ENCODE data around the gene HSF4. TPM values are rescaled to one million over a fixed set of nuclear protein-coding genes. Genes with fewer than 3 reads are reported as not detected.

Gene HSF4
- polyA plus RNA-seq, 4 donors, result 4.6 to 15.1 (median 7.6) TPM

DNA sequence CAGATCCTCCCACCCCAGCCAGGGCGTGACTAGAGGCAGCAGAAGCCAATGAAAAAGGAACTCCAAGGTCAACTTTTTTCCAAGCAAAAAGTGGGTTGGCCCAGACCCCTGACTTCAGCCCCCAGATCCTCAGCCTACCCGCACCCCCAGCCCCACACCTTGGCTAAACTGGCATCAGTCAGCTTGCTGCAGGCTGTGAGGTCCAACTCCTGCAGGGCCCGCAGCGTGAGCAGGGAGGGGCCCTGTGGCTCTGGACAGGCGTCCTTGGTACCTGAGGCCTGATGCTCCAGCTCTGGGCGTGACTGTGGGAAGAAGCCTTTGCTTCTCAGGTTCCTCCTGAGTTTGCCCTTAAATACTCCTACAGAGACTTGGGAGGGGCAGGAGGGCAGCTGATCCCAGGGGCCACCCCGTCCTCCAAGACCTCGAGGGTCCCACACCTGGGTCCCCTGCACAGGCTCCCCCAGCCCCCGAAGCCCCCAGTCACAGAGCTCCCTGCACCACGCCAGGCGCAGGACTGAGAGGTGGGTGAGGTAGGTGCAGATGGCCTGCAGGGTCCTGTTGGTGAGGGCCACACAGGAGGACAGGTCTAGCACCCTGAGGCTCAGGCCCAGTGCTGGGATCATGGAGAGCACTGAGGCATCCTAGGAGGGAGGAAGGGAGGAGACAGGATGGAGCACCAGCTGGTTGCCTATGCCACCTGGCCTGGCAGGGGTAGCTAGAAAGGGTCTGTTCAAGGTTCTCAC, 43.8 kb downstream of the HSF4 start:
- no peak overlapping the region for H3K4me3 ChIP-seq (ENCODE audit: low read depth in 1 of 3, low read length in 3 of 3)
- no peaks in the 10 kb centered on the region for H3K27me3 ChIP-seq (ENCODE audit: control insufficient read depth in 3 of 3, insufficient read depth in 3 of 3, low read length in 3 of 3)
- no peak overlapping the region for H3K27ac ChIP-seq (ENCODE audit: low read depth in 1 of 3, low read length in 2 of 3)
- no peak for FAIRE-seq
- peaks cover 0 to 1% (median 0%) of the 10 kb centered on the region in 3 donors for H3K4me1 ChIP-seq (ENCODE audit: control insufficient read depth in 3 of 3, insufficient read depth in 2 of 3, low read depth in 1 of 3, low read length in 2 of 3)
- WGBS, 3 donors, result 76 to 86% (median 86%) methylated on average over 10 to 11 of the region's 11 CpGs
- peaks cover 2 to 52% (median 8%) of the 10 kb centered on the region in 3 donors for H3K36me3 ChIP-seq (ENCODE audit: control insufficient read depth in 3 of 3, insufficient read depth in 2 of 3, low read depth in 1 of 3, low read length in 3 of 3)
- H3K9me3 ChIP-seq (ENCODE audit: control insufficient read depth in 2 of 2, insufficient read depth in 1 of 2, low read depth in 1 of 2, low read length in 1 of 2), result no peaks in the 10 kb centered on the region
- DNase-seq, result no peak

DNA sequence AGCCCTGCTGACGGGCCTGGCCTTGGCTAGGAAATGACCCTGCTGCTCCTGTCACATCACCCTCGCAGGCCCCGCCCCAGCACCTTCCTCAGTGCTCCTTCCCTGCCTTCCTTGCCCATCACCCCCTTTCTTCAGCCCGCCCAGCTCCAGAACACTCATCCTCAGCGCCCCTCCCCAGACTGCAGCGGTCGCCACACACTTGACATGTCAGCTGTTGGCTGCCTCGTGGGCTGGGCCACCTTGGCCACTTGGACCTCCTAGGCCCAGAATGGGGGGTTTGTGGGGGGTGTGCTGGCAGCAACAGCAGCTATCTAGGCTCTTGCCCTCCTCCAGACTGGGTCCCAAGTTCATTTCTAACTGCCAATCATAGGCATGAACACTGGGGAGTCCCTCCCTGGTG, 45.0 kb downstream of the HSF4 start:
- FAIRE-seq, result no peak
- no peak overlapping the region for H3K27ac ChIP-seq (ENCODE audit: low read depth in 1 of 3, low read length in 2 of 3)
- 80 to 88% (median 85%) methylated on average over 7 to 8 of the region's 8 CpGs for WGBS, 3 donors

DNA sequence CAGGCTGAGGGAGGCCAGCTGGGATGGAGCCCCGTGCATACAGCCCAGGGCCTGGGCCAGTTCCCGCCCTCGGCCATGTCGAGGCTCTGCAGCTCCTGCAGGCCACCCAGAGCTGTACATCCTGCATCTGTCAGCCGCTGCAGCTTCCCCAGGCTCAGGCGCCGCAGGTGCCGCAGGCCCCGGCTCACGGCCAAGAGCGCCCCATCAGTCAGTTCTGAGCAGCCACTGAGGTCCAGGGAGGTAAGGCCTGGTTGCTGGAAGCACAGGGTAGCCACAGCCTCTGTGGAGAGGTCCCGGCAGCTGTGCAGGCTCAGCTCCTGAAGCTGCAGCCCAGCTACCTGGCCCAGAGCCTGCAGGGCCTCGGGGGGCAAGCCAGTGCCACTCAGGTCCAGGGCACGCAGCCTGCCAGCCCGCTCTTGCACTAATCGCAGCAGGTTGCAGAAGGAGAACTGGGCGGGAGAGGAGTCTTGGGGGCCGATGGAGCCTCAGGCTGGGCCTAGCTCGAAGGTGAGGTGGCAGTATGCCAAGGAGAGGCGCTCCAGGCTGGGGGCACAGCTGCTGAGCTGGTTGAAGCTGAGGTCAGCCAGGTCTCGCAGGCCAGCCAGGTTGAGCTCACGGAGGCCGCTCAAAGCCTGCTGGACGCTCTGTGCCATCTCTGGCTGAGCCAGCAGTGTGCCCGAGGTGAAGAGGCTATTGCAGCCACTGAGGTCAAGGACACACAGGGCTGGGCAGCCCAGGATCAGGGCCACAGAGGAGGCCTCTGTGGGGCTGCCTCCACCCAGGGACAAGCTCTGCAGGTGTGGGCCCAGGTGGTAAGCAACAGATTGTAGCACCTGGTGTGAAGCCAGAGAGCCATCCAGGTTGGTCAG, 45.8 kb downstream of the HSF4 start:
- DNase-seq, result no peak
- 82 to 86% (median 84%) methylated on average over 25 of the region's 25 CpGs for WGBS, 3 donors
- H3K9me3 ChIP-seq (ENCODE audit: control insufficient read depth in 2 of 2, insufficient read depth in 1 of 2, low read depth in 1 of 2, low read length in 1 of 2), result no peaks in the 10 kb centered on the region
- no peak overlapping the region for H3K4me3 ChIP-seq (ENCODE audit: low read depth in 1 of 3, low read length in 3 of 3)
- no peaks in the 10 kb centered on the region for H3K27me3 ChIP-seq (ENCODE audit: control insufficient read depth in 3 of 3, insufficient read depth in 3 of 3, low read length in 3 of 3)
- H3K4me1 ChIP-seq (ENCODE audit: control insufficient read depth in 3 of 3, insufficient read depth in 2 of 3, low read depth in 1 of 3, low read length in 2 of 3), result peaks cover 0 to 5% (median 0%) of the 10 kb centered on the region in 3 donors
- peaks cover 0 to 42% (median 0%) of the 10 kb centered on the region in 3 donors for H3K36me3 ChIP-seq (ENCODE audit: control insufficient read depth in 3 of 3, insufficient read depth in 2 of 3, low read depth in 1 of 3, low read length in 3 of 3)
- H3K27ac ChIP-seq (ENCODE audit: low read depth in 1 of 3, low read length in 2 of 3), result no peak overlapping the region
- FAIRE-seq, result no peak

More for the DNA sequence above, 45.0 kb downstream of the HSF4 start:
- no peak for DNase-seq
- Histone ChIP-seq H3K27me3 (ENCODE audit: control insufficient read depth in 3 of 3, insufficient read depth in 3 of 3, low read length in 3 of 3) (no peaks in the 10 kb centered on the region), H3K9me3 (ENCODE audit: control insufficient read depth in 2 of 2, insufficient read depth in 1 of 2, low read depth in 1 of 2, low read length in 1 of 2) (no peaks in the 10 kb centered on the region), H3K36me3 (ENCODE audit: control insufficient read depth in 3 of 3, insufficient read depth in 2 of 3, low read depth in 1 of 3, low read length in 3 of 3) (peaks cover 0 to 42% (median 0%) of the 10 kb centered on the region in 3 donors), H3K4me3 (ENCODE audit: low read depth in 1 of 3, low read length in 3 of 3) (no peak overlapping the region), H3K4me1 (ENCODE audit: control insufficient read depth in 3 of 3, insufficient read depth in 2 of 3, low read depth in 1 of 3, low read length in 2 of 3) (peaks cover 0 to 5% (median 0%) of the 10 kb centered on the region in 3 donors)

DNA sequence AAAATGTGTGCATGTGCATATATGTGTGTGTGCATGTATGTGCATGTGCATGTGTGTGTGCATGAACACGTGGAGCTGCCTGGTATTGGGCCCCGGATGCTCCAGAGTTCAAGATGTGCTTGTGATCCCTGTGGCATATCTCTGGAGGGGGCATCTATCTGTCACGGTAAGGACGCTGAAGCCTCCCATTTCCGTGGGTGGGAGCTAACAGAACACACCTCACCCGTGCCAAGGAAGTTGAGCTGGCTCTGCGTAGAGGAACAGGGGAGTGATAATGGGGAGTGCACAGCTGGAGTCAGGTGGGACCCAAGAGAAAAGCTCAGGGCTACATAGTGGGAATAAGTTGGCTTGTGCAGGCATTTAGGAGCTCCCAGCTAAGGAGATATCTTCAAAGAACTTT, 47.1 kb downstream of the HSF4 start:
- peaks cover 0 to 39% (median 0%) of the 10 kb centered on the region in 3 donors for H3K36me3 ChIP-seq (ENCODE audit: control insufficient read depth in 3 of 3, insufficient read depth in 2 of 3, low read depth in 1 of 3, low read length in 3 of 3)
- WGBS, 3 donors, result 85 to 91% (median 87%) methylated on average over 7 of the region's 7 CpGs
- DNase-seq (no peak), FAIRE-seq (no peak)
- no peaks in the 10 kb centered on the region for H3K9me3 ChIP-seq (ENCODE audit: control insufficient read depth in 2 of 2, insufficient read depth in 1 of 2, low read depth in 1 of 2, low read length in 1 of 2)
- no peaks in the 10 kb centered on the region for H3K27me3 ChIP-seq (ENCODE audit: control insufficient read depth in 3 of 3, insufficient read depth in 3 of 3, low read length in 3 of 3)
- H3K4me1 ChIP-seq (ENCODE audit: control insufficient read depth in 3 of 3, insufficient read depth in 2 of 3, low read depth in 1 of 3, low read length in 2 of 3), result peaks cover 0 to 5% (median 0%) of the 10 kb centered on the region in 3 donors
- no peak overlapping the region for H3K4me3 ChIP-seq (ENCODE audit: low read depth in 1 of 3, low read length in 3 of 3)
- no peak overlapping the region for H3K27ac ChIP-seq (ENCODE audit: low read depth in 1 of 3, low read length in 2 of 3)

DNA sequence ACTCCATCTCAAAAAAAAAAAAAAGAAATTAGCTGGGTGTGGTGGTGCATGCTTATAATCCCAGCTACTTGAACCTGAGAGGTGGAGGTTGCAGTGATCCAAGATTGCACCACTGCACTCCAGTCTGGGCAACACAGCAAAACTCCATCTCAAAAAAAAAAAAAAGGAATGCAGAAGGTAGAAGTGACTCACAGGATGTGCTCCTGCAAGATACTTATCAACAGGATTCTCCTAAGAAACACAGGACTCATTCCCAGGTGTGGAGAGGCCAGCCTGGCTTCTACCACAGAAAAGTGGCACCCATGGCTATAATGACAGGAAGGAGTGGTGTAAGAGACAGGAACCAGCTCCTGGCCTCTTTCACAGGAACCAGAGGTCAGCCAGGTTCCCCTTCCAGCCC, 48.2 kb downstream of the HSF4 start:
- FAIRE-seq, result no peak
- H3K36me3 ChIP-seq (ENCODE audit: control insufficient read depth in 3 of 3, insufficient read depth in 2 of 3, low read depth in 1 of 3, low read length in 3 of 3), result peaks cover 0 to 33% (median 0%) of the 10 kb centered on the region in 3 donors

DNA sequence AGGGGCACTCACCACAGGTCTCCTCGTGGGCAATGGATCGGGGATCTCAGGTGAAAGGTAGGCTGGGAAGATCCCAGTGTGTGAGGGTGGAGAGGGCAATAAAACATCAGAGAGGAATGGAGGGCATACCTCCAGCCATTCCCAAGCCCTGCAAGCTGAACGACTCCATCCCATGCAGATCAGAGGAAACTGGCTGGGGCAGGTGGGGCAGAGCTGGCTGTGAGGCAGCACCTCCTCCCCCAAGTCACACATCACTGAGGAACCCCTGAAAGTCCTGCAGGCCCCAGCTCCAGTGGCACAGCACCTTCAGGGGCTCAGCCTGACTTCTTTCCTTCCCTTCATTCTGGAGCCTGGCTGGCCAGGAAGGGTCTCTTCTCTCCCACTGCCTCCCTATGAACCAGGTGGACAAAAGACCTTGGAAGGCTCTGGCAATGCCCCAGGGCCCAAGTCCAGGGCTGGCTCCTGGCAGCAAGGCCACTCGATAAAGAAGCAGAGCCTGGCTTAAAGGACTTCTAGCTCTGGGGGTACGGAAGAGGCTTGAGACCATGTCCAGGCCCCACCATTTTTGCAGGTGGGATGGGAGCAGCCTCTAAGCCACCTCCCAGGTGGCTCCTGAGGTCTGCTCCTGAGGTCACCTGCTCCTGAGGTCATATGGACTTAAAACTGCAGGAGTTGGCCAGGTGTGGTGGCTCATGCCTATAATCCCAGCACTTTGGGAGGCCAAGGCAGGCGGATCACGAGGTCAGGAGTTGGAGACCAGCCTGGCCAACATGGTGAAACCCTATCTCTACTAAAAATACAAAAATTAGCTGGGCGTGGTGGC, 48.9 kb downstream of the HSF4 start:
- DNase-seq (no peak), FAIRE-seq (no peak)
- no peak overlapping the region for H3K4me3 ChIP-seq (ENCODE audit: low read depth in 1 of 3, low read length in 3 of 3)
- no peaks in the 10 kb centered on the region for H3K9me3 ChIP-seq (ENCODE audit: control insufficient read depth in 2 of 2, insufficient read depth in 1 of 2, low read depth in 1 of 2, low read length in 1 of 2)
- H3K27me3 ChIP-seq (ENCODE audit: control insufficient read depth in 3 of 3, insufficient read depth in 3 of 3, low read length in 3 of 3), result no peaks in the 10 kb centered on the region
- peaks cover 0 to 32% (median 0%) of the 10 kb centered on the region in 3 donors for H3K36me3 ChIP-seq (ENCODE audit: control insufficient read depth in 3 of 3, insufficient read depth in 2 of 3, low read depth in 1 of 3, low read length in 3 of 3)
- H3K27ac ChIP-seq (ENCODE audit: low read depth in 1 of 3, low read length in 2 of 3), result no peak overlapping the region
- WGBS, 3 donors, result 54 to 73% (median 56%) methylated on average over 8 of the region's 8 CpGs
- H3K4me1 ChIP-seq (ENCODE audit: control insufficient read depth in 3 of 3, insufficient read depth in 2 of 3, low read depth in 1 of 3, low read length in 2 of 3), result peaks cover 0 to 5% (median 0%) of the 10 kb centered on the region in 3 donors

More for the DNA sequence above, 48.2 kb downstream of the HSF4 start:
- H3K27me3 ChIP-seq (ENCODE audit: control insufficient read depth in 3 of 3, insufficient read depth in 3 of 3, low read length in 3 of 3), result no peaks in the 10 kb centered on the region
- no peak overlapping the region for H3K27ac ChIP-seq (ENCODE audit: low read depth in 1 of 3, low read length in 2 of 3)
- H3K9me3 ChIP-seq (ENCODE audit: control insufficient read depth in 2 of 2, insufficient read depth in 1 of 2, low read depth in 1 of 2, low read length in 1 of 2), result no peaks in the 10 kb centered on the region
- no peak overlapping the region for H3K4me3 ChIP-seq (ENCODE audit: low read depth in 1 of 3, low read length in 3 of 3)
- DNase-seq, result no peak
- peaks cover 0 to 5% (median 0%) of the 10 kb centered on the region in 3 donors for H3K4me1 ChIP-seq (ENCODE audit: control insufficient read depth in 3 of 3, insufficient read depth in 2 of 3, low read depth in 1 of 3, low read length in 2 of 3)

DNA sequence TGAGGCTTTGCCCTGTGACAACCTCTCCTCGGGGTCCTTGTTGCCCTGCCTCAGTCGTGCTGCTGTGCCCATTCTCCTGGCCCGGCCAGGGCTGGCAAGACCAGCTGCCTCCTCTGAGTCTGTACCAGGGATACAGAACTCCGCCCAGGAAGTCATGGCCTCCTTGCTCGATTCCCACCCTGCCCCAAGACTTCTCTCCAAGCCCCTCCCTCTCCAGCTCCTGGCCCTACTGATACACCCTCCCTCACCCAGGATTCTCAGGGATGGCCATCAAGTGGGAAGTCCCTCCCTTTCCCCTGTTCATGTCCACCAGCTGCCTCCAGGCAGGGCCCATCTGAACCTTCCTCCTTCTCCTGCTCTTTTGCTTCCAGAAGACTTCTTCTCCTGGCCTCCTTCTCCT, 51.2 kb downstream of the HSF4 start:
- H3K9me3 ChIP-seq (ENCODE audit: control insufficient read depth in 2 of 2, insufficient read depth in 1 of 2, low read depth in 1 of 2, low read length in 1 of 2), result no peaks in the 10 kb centered on the region
- H3K4me1 ChIP-seq (ENCODE audit: control insufficient read depth in 3 of 3, insufficient read depth in 2 of 3, low read depth in 1 of 3, low read length in 2 of 3), result peaks cover 0 to 5% (median 0%) of the 10 kb centered on the region in 3 donors
- WGBS, 3 donors, result 70 to 77% (median 74%) methylated on average over 5 of the region's 5 CpGs
- no peak for DNase-seq
- no peak overlapping the region for H3K27ac ChIP-seq (ENCODE audit: low read depth in 1 of 3, low read length in 2 of 3)
- no peak overlapping the region for H3K4me3 ChIP-seq (ENCODE audit: low read depth in 1 of 3, low read length in 3 of 3)
- FAIRE-seq, result no peak
- H3K27me3 ChIP-seq (ENCODE audit: control insufficient read depth in 3 of 3, insufficient read depth in 3 of 3, low read length in 3 of 3), result no peaks in the 10 kb centered on the region
- peaks cover 0 to 19% (median 0%) of the 10 kb centered on the region in 3 donors for H3K36me3 ChIP-seq (ENCODE audit: control insufficient read depth in 3 of 3, insufficient read depth in 2 of 3, low read depth in 1 of 3, low read length in 3 of 3)
